T-helper 2 cell (primary cell): Measurements from ENCODE around the gene CAPN5.

Experiments used
- DNase-seq, 5 experiments: peaks; one replicate each; pipeline versions ENCODE4 v3.0.0 to v3.0.0-alpha.2; 2012 to 2022

Gene CAPN5

GRCh38 chr11:77137421-77137820 lies 70.7 kb downstream of the CAPN5 start:
- no peak for DNase-seq

- DNase-seq = no peak
These were observed 71.4 kb downstream of the CAPN5 start for GRCh38 chr11:77138106-77138649.

- DNase-seq = no peak
These were observed 72.4 kb downstream of the CAPN5 start for GRCh38 chr11:77139201-77139600.

- DNase-seq = no peak
These were observed 73.6 kb downstream of the CAPN5 start for GRCh38 chr11:77140231-77140851.

GRCh38 chr11:77141034-77141433 lies 74.3 kb downstream of the CAPN5 start:
- no peak for DNase-seq

- no peak for DNase-seq
These were observed 74.7 kb downstream of the CAPN5 start for GRCh38 chr11:77141475-77141874.

- DNase-seq = peak in 2 of 5 experiments; percentile 52 to 72
These were observed 75.6 kb downstream of the CAPN5 start for GRCh38 chr11:77142091-77142975.

GRCh38 chr11:77143405-77144020 lies 76.7 kb downstream of the CAPN5 start:
- DNase-seq = no peak

- DNase-seq = no peak
These were observed 77.6 kb downstream of the CAPN5 start for GRCh38 chr11:77144196-77144856.

GRCh38 chr11:77144857-77145428 lies 78.2 kb downstream of the CAPN5 start:
- DNase-seq = no peak

GRCh38 chr11:77146261-77147035 lies 79.7 kb downstream of the CAPN5 start:
- no peak for DNase-seq

GRCh38 chr11:77147036-77147315 lies 80.2 kb downstream of the CAPN5 start:
- DNase-seq = no peak

- DNase-seq = peak in 3 of 5 experiments; percentile 19 to 63 (median 51)
These were observed 81.0 kb downstream of the CAPN5 start for GRCh38 chr11:77147668-77148321.

GRCh38 chr11:77148963-77149715 lies 82.4 kb downstream of the CAPN5 start:
- no peak for DNase-seq

- DNase-seq = no peak
These were observed 83.1 kb downstream of the CAPN5 start for GRCh38 chr11:77149716-77150392.

- no peak for DNase-seq
These were observed 84.1 kb downstream of the CAPN5 start for GRCh38 chr11:77150836-77151235.

GRCh38 chr11:77151804-77152509 lies 85.2 kb downstream of the CAPN5 start:
- peak in 4 of 5 experiments; percentile 23 to 89 (median 50) for DNase-seq

- DNase-seq = no peak
These were observed 86.1 kb downstream of the CAPN5 start for GRCh38 chr11:77152846-77153245.
